Nephron progenitor cell (in vitro differentiated cells): Measurements from ENCODE around the gene RNF144A.

ENCODE experiments used
- DNase-seq: peaks from one replicate; pipeline ENCODE4 v3.0.0; 2021
- H3K27ac Mint-ChIP-seq: 2 replicates; pipeline ENCODE4 v1.8.0; 2021; ENCODE audit warnings: mild to moderate bottlenecking, moderate library complexity, mixed read lengths
- H3K27me3 Mint-ChIP-seq: 2 replicates; pipeline ENCODE4 v1.8.0; 2021; ENCODE audit warnings: mild to moderate bottlenecking, low read depth, mixed read lengths; ENCODE audit not compliant: poor library complexity
- H3K36me3 Mint-ChIP-seq: 2 replicates; pipeline ENCODE4 v1.8.0; 2021; ENCODE audit warnings: low read depth, mixed read lengths
- H3K4me1 Mint-ChIP-seq: 2 replicates; pipeline ENCODE4 v1.8.0; 2021; ENCODE audit warnings: mixed read lengths
- H3K4me3 Mint-ChIP-seq: 2 replicates; pipeline ENCODE4 v1.8.0; 2021; ENCODE audit warnings: mild to moderate bottlenecking, moderate library complexity, mixed read lengths
- H3K9me3 Mint-ChIP-seq: 2 replicates; pipeline ENCODE4 v1.8.0; 2021; ENCODE audit warnings: mild to moderate bottlenecking, moderate library complexity, mixed read lengths
- CTCF ChIP-seq: fragments of 200-600 bp; sonication (generic); IDR thresholded peaks from 2 replicates; pipeline ENCODE4 v1.5.0; 2021; ENCODE audit warnings: antibody characterized with exemption

The RNF144A gene

GRCh38 chr2:7011356-7012083 lies 94.3 kb downstream of the RNF144A start:
- Mint-ChIP-seq H3K36me3 (peaks cover 25% of the 10 kb centered on the region), H3K9me3 (no peaks in the 10 kb centered on the region), H3K27ac (no peak overlapping the region), H3K4me3 (no peak overlapping the region), H3K4me1 (peaks cover 84% of the 10 kb centered on the region), H3K27me3 (peaks cover 4% of the 10 kb centered on the region)
- DNase-seq, result no peak
- no peak for TF ChIP-seq CTCF

- no peak for DNase-seq
- peaks cover 23% of the 10 kb centered on the region for H3K36me3 Mint-ChIP-seq
- no peaks in the 10 kb centered on the region for H3K9me3 Mint-ChIP-seq
- peaks cover 86% of the 10 kb centered on the region for H3K4me1 Mint-ChIP-seq
- H3K27me3 Mint-ChIP-seq, result peaks cover 4% of the 10 kb centered on the region
- H3K27ac Mint-ChIP-seq, result no peak overlapping the region
- no peak overlapping the region for H3K4me3 Mint-ChIP-seq
- TF ChIP-seq CTCF, result no peak
Measured at GRCh38 chr2:7012141-7012764, 95.0 kb downstream of the RNF144A start.

GRCh38 chr2:7013471-7014160 lies 96.4 kb downstream of the RNF144A start:
- Mint-ChIP-seq H3K9me3 (no peaks in the 10 kb centered on the region), H3K4me1 (peaks cover 86% of the 10 kb centered on the region), H3K4me3 (no peak overlapping the region), H3K36me3 (peaks cover 17% of the 10 kb centered on the region), H3K27ac (no peak overlapping the region), H3K27me3 (peaks cover under 1% of the 10 kb centered on the region)
- no peak for TF ChIP-seq CTCF
- DNase-seq, result no peak

- no peak for DNase-seq
- H3K4me1 Mint-ChIP-seq, result peaks cover 86% of the 10 kb centered on the region
- TF ChIP-seq CTCF, result peak; percentile 50
- H3K27ac Mint-ChIP-seq, result no peak overlapping the region
- H3K4me3 Mint-ChIP-seq, result peak overlapping the region; percentile 1
- peaks cover 18% of the 10 kb centered on the region for H3K36me3 Mint-ChIP-seq
- no peaks in the 10 kb centered on the region for H3K27me3 Mint-ChIP-seq
- H3K9me3 Mint-ChIP-seq, result no peaks in the 10 kb centered on the region
Measured at GRCh38 chr2:7014174-7014640, 97.0 kb downstream of the RNF144A start.

GRCh38 chr2:7015007-7015950 lies 98.1 kb downstream of the RNF144A start:
- Mint-ChIP-seq H3K4me1 (peaks cover 88% of the 10 kb centered on the region), H3K9me3 (no peaks in the 10 kb centered on the region), H3K27me3 (no peaks in the 10 kb centered on the region), H3K27ac (no peak overlapping the region), H3K4me3 (peak overlapping the region; percentile 1), H3K36me3 (peaks cover 24% of the 10 kb centered on the region)
- no peak for TF ChIP-seq CTCF
- no peak for DNase-seq
